Measurements from ENCODE around the gene PLEKHA3.
"Not testable (repeated sequence)": the region's sequence is repeated elsewhere in the genome, so short reads cannot be mapped to it uniquely, and the experiment has no call there.

The PLEKHA3 gene

GRCh38 chr2:178514664-178515063, 34.4 kb downstream of the PLEKHA3 start:
- in situ Hi-C loops (cut with MboI; ENCODE audit: low pct_unique_long_range_greater_than_20kb, low sequenced_read_pairs) = no loop called here
- DNase-seq = no peak

DNA sequence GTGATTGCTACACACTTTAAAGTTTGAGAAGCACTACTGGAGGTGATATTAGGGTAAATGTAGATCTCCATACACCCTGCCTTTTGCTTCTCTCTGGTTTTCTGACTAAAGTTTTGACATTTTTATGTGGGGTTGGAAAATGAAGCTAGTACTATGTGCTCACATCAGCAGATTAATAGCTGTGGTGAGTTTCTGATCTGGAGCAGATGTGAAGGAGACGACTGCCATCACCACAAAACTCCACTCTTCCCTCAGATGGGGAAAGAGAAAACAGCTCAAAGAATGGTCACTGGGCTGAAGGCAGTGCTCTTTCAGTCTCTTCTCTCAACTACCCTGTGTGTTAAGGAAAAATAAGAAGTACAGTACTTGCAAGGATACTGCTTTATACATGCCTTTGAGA, 37.2 kb downstream of the PLEKHA3 start:
- in situ Hi-C loops (cut with MboI; ENCODE audit: low pct_unique_long_range_greater_than_20kb, low sequenced_read_pairs) = no loop called here
- no peak for DNase-seq

DNA sequence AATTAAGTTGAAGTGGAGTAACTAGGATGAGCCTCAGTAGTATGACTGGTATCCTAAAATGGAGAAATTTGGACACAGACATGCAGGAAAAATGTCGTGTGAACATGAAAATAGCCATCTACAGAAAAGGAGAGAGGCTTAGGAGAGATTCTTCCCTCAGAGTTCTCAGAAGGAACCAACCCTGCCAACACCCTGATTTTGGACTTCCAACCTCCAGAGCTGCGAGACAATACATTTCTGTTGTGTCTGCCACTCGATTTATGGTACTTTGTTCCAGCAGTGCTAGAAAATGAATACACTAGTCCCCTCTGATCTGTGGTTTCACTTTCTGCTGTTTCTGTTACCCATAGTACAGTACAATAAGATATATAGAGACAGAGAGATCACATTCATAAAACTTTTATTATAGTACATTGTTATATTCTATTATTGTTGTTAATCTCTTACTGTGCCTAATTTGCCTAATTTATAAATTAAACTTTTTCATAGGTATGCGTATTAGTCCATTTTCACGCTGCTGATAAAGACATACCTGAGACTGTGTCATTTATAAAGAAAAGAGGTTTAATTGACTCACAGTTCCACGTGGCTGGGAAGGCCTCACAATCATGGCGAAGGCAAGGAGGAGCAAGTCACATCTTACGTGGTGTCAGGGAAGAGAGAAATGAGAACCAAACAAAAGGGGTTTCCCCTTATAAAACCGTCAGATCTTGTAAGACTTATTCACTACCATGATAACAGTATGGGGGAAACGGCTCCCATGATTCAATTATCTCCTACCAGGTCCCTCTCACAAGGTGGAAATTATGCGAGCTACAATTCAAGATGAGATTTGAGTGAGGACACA, 41.3 kb downstream of the PLEKHA3 start:
- no peak for DNase-seq
- in situ Hi-C loops (cut with MboI; ENCODE audit: low pct_unique_long_range_greater_than_20kb, low sequenced_read_pairs) = no loop called here

GRCh38 chr2:178522950-178523595, 42.8 kb downstream of the PLEKHA3 start:
- DNase-seq = no peak
- in situ Hi-C loops (cut with MboI; ENCODE audit: low pct_unique_long_range_greater_than_20kb, low sequenced_read_pairs) = no loop called here

DNA sequence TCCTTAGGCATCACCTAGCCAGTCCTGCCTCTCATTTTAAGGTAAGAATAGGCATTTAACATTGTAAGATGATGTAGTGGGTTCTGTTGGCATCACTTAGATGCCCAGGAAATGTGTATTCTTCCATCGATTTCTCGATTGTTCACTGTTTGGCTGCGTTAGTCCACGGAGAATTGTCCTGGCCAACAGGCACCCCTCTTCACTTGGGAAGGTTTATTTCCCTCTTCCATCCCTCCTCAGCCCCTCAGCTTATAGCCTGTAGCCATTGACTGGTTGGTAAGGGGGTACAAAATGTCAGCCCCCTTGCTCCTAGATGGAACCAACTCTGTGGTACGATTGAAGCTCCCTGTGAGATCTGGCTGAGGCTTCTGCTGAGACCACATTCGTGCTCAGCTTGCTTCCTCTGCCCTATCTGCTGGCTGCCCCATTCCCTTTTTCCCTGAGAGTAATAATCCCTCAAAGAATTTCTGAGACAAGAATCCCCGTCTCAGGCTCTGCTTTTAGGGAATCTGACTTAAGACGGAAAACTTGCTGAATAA, 43.4 kb downstream of the PLEKHA3 start:
- no peak for DNase-seq
- in situ Hi-C loops (cut with MboI; ENCODE audit: low pct_unique_long_range_greater_than_20kb, low sequenced_read_pairs) = no loop called here

GRCh38 chr2:178525010-178525409, 44.8 kb downstream of the PLEKHA3 start:
- DNase-seq; in situ Hi-C loops (cut with MboI; ENCODE audit: low pct_unique_long_range_greater_than_20kb, low sequenced_read_pairs): not testable (repeated sequence)

DNA sequence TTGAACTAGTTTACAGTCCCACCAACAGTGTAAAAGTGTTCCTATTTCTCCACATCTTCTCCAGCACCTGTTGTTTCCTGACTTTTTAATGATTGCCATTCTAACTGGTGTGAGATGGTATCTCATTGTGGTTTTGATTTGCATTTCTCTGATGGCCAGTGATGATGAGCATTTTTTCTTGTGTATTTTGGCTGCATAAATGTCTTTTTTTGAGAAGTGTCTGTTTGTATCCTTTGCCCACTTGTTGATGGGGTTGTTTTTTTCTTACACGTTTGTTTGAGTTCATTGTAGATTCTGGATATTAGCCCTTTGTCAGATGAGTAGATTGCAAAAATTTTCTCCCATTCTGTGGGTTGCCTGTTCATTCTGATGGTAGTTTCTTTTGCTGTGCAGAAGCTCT, 45.2 kb downstream of the PLEKHA3 start:
- in situ Hi-C loops (cut with MboI; ENCODE audit: low pct_unique_long_range_greater_than_20kb, low sequenced_read_pairs); DNase-seq: not testable (repeated sequence)

GRCh38 chr2:178526256-178526655, 46.0 kb downstream of the PLEKHA3 start:
- in situ Hi-C loops (cut with MboI; ENCODE audit: low pct_unique_long_range_greater_than_20kb, low sequenced_read_pairs) = no loop called here
- DNase-seq = no peak

GRCh38 chr2:178527592-178527991, 47.3 kb downstream of the PLEKHA3 start:
- in situ Hi-C loops (cut with MboI; ENCODE audit: low pct_unique_long_range_greater_than_20kb, low sequenced_read_pairs) = no loop called here
- DNase-seq = no peak

DNA sequence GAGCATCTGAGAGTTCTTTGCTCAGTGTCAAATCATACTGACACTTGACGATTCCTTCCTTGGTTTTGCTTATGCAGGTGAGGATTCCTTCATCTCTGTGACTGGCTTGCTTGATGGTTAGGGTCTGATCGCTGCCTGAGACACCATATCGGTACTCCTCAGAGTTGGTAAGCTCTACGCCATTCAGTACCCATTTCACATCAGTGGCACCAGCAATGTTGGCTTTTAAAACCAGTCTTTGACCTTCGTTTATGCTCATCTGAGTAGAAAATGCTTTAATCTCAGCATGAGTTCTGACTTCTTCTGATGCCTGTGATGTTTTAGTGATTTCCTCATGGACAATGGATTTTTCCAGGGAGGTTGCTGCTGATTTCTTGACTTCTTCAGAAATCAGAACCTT, 48.4 kb downstream of the PLEKHA3 start:
- in situ Hi-C loops (cut with MboI; ENCODE audit: low pct_unique_long_range_greater_than_20kb, low sequenced_read_pairs) = no loop called here
- DNase-seq = no peak

DNA sequence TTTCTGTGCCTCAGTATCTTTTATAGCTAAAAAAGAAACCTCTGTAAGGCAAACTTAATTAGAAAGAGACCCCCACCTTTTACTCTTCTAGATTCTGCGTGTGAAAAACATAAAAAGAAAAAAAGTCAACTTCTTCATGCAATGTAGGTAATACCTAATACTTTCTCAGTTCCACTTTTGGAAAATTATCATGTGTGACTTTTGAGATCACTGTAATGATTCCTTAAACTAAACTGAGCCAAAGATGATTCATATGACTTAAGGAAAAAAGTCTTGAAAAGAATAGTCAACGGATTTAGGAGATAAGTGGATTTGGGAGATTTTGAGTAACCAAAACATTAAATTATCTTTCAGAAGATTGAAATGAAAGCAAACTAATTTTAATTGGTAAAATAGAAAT, 48.9 kb downstream of the PLEKHA3 start:
- in situ Hi-C loops (cut with MboI; ENCODE audit: low pct_unique_long_range_greater_than_20kb, low sequenced_read_pairs) = no loop called here
- no peak for DNase-seq

DNA sequence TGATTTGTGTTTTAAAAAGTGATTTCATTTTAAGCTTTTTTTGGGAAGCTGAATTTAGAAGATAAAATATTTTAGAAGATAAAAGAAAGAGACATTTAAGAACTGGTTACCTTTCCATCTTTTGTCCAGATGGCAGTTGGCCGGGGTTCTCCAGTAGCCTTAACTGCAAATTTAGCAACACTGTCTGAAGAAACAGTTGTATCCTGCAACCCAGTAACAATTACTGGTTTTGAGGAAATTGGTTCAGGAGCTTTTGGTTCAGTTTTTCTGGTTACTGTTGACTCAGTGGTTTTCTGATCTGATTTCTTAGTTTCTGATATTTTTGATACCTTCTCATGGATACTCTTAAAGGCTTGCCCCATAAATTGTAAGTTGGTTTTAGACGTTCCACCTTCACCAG, 49.9 kb downstream of the PLEKHA3 start:
- in situ Hi-C loops (cut with MboI; ENCODE audit: low pct_unique_long_range_greater_than_20kb, low sequenced_read_pairs) = no loop called here
- DNase-seq = no peak

DNA sequence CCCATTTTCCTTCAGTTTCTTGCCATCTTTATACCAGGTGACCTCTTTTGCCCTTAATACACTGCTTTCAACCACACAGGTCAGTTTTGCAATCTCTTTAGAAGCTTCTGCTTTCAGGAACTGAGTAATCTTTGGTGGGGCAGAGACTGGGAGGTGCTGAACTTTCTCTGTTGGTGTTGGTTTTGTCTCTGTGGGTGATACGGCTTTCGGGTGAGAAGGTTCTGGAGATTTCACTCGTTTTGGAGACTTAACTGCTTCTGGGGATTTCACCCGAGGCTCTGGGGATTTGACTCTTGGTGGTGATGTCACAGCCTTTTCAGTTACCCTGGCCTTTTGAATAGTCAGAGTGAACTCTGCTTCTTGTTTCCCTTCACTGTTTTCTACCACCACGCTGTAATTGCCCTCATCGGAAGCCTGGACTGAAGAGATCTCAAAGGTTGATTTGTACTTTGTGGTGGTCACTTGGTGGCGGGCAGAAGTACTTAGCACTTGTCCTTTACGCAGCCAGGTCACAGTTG, 50.4 kb downstream of the PLEKHA3 start:
- in situ Hi-C loops (cut with MboI; ENCODE audit: low pct_unique_long_range_greater_than_20kb, low sequenced_read_pairs) = no loop called here
- peak; percentile 10 for DNase-seq

- no peak for DNase-seq
- in situ Hi-C loops (cut with MboI; ENCODE audit: low pct_unique_long_range_greater_than_20kb, low sequenced_read_pairs) = no loop called here
Measured at GRCh38 chr2:178531168-178531567, 50.9 kb downstream of the PLEKHA3 start.

DNA sequence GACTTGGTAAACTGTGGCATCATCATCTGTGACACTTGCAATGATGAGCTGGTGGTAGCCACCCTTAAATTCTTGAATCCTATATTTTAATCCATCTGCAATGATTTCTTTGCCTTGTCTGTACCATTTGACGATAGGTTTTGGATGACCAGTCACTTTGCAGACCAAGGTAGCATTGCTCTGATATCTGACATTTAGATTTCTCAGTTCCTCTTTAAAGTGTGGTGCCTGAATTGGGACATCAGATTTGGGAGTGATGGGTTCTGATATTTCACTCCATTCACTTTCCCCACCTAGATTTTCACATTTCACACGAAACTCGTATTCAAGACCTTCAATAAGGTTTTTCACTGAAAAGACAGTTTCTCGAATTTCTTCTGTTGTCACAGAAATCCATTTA, 55.8 kb downstream of the PLEKHA3 start:
- in situ Hi-C loops (cut with MboI; ENCODE audit: low pct_unique_long_range_greater_than_20kb, low sequenced_read_pairs) = no loop called here
- DNase-seq = no peak

- DNase-seq = no peak
- in situ Hi-C loops (cut with MboI; ENCODE audit: low pct_unique_long_range_greater_than_20kb, low sequenced_read_pairs) = no loop called here
Measured at GRCh38 chr2:178542161-178542560, 61.9 kb downstream of the PLEKHA3 start.

DNA sequence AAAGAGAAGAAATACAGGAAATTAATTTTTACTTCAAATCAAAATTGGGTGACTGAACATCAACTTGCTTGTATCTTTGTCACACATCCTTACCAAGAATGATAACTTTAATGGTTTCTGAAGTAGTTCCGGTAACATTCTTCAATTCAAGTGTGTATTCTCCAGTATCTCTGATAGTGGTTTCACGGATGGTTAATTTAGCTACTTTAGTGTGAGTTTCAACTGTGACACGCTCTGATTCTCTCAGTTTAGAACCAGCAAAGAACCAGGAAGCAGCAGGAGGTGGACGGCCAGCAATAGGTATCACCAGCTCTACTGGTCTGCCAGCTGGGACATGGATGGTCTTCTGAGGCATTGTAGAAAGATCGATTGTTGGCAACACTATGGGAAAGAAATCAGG, 62.3 kb downstream of the PLEKHA3 start:
- in situ Hi-C loops (cut with MboI; ENCODE audit: low pct_unique_long_range_greater_than_20kb, low sequenced_read_pairs) = no loop called here

GRCh38 chr2:178550352-178550751, 70.1 kb downstream of the PLEKHA3 start:
- in situ Hi-C loops (cut with MboI; ENCODE audit: low pct_unique_long_range_greater_than_20kb, low sequenced_read_pairs) = no loop called here
- no peak for DNase-seq

More for the DNA sequence above, 62.3 kb downstream of the PLEKHA3 start:
- no peak for DNase-seq

GRCh38 chr2:178553047-178553446, 72.8 kb downstream of the PLEKHA3 start:
- DNase-seq = no peak
- in situ Hi-C loops (cut with MboI; ENCODE audit: low pct_unique_long_range_greater_than_20kb, low sequenced_read_pairs) = no loop called here

Data from KBM-7 (cell line).